ENCODE results near the gene IGFBP4. TPM values are rescaled to one million over a fixed set of nuclear protein-coding genes. Genes with fewer than 3 reads are reported as not detected.

The IGFBP4 gene
- total and polyA plus RNA-seq, 4 experiments from 2014 or later: 3.3 to 6.1 (median 5.5) TPM

DNA sequence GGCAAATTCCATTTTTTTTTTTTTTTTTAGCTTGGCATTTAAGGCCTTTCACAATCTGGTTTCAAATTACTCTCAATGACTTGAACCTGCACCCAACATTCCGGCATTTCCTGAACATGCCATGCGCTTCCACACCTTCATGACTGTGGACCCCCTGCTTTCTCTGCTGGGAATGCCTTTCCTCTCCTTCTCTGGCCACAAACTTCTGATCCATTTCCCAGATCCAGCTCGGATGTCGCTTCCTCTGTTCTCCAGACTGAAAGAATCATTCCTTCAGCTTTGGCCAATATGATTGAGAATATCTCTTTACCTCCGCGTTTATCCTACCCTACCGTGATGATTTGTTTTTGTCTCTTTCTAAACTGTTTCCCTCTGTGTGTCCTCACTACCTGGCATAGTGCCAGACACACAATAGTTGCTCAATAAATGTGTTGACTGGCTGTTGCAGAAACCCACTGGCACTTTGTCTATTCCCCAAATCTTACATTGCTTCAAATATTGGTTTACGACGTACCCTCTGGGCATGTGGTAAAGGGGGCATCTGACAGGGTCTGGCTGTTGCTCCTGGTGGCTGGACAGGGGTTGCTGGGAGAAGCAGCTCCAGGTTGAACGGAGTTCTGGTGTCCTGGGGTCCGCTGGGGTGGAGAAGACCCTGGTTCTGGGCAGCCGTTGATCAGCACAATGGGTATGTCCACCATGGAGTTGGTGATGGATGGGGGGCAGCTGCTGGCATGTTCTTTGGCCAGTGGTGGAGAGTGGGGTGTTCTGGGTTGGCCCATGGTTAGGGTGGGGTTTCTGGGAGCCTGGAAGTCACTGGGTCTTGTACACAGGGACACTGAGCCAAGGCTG is 43.5 kb downstream of the IGFBP4 start:
- CTCF ChIA-PET (ENCODE audit: partially characterized antibody): interaction anchor here (0.6 to 10.1 kb wide), 4 partner anchors 10 to 731 kb away, joined by 3 to 91 read pairs (median 8); partner anchors contain the start of gene IGFBP4
- H3K4me3 Mint-ChIP-seq: peak overlapping the region in 2 of 8 donors; percentile 3 to 53
- no peaks in the 10 kb centered on the region for H3K36me3 Mint-ChIP-seq
- no peaks in the 10 kb centered on the region for H3K27me3 Mint-ChIP-seq
- Histone ChIP-seq H3K9me3 (ENCODE audit: control insufficient read depth in 1 of 2, low read length in 2 of 2) (no peaks in the 10 kb centered on the region), H3K4me3 (ENCODE audit: low read length in 2 of 2) (no peak overlapping the region), H3K27ac (ENCODE audit: low read depth, low read length) (no peak overlapping the region), H3K36me3 (ENCODE audit: insufficient read depth, low read length) (no peaks in the 10 kb centered on the region), H3K27me3 (ENCODE audit: insufficient read depth, low read length) (no peaks in the 10 kb centered on the region), H3K4me1 (ENCODE audit: insufficient read depth, low read length) (peaks cover 84% of the 10 kb centered on the region)
- DNase-seq: no peak
- peak overlapping the region; percentile 36 to 100 (median 90) for H3K27ac Mint-ChIP-seq
- H3K4me1 Mint-ChIP-seq: peaks cover 34 to 92% (median 70%) of the 10 kb centered on the region in 4 donors
- POLR2A ChIA-PET (ENCODE audit: partially characterized antibody): interaction anchor here (0.7 to 1.1 kb wide), 4 partner anchors 9 to 54 kb away, joined by 3 to 4 read pairs (median 3); no protein-coding TSS in a partner anchor
- no peaks in the 10 kb centered on the region for H3K9me3 Mint-ChIP-seq
- intact Hi-C loops (cut with micrococcal nuclease): no loop called here

DNA sequence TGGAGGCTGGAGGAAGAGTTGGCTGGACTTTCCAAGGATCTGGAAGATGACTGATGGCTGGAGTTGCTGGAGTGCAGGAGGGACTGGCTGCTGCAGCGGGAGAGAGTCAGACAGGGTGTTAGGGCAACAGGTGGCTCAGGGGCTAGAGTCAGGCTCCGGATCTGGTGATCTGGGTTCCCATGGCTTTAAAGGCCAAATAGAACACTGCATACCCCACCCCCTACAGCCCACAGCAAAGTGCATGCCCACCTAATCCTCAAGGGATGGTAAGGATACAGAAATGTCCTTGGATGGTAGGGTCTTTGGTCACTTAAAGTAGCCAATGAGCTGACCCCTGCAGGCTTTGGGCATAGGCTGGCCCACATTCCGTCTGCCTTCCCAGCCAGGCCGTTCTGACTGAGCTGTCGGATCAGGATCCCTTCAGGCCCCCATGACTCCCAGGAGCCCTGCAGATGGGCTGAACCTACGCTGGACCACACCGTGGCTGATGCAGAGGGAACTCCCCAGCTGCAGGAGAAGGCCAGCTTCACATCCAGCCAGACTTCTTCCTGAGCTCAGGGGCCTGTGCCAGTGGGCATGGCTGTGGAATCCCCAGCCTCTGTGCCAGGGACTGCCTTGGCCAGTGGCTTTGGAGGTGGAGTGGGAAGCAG is 44.2 kb downstream of the IGFBP4 start:
- no peaks in the 10 kb centered on the region for H3K27me3 Mint-ChIP-seq
- Histone ChIP-seq H3K36me3 (ENCODE audit: insufficient read depth, low read length) (no peaks in the 10 kb centered on the region), H3K27me3 (ENCODE audit: insufficient read depth, low read length) (no peaks in the 10 kb centered on the region), H3K4me3 (ENCODE audit: low read length in 2 of 2) (no peak overlapping the region), H3K4me1 (ENCODE audit: insufficient read depth, low read length) (peaks cover 83% of the 10 kb centered on the region), H3K27ac (ENCODE audit: low read depth, low read length) (no peak overlapping the region), H3K9me3 (ENCODE audit: control insufficient read depth in 1 of 2, low read length in 2 of 2) (no peaks in the 10 kb centered on the region)
- intact Hi-C loops (cut with micrococcal nuclease): no loop called here
- peaks cover 31 to 87% (median 64%) of the 10 kb centered on the region in 4 donors for H3K4me1 Mint-ChIP-seq
- no peak for DNase-seq
- H3K9me3 Mint-ChIP-seq: no peaks in the 10 kb centered on the region
- no peak overlapping the region for H3K4me3 Mint-ChIP-seq
- CTCF ChIA-PET (ENCODE audit: partially characterized antibody): interaction anchor here (1.4 to 10.1 kb wide), 2 partner anchors 11 to 44 kb away, joined by 4 to 91 read pairs; no protein-coding TSS in a partner anchor
- H3K36me3 Mint-ChIP-seq: no peaks in the 10 kb centered on the region
- POLR2A ChIA-PET (ENCODE audit: partially characterized antibody): interaction anchor here (1.1 kb wide), 1 partner anchor 46 kb away, joined by 3 read pairs; no protein-coding TSS in a partner anchor
- peak overlapping the region in 5 of 7 donors; percentile 64 to 85 (median 74) for H3K27ac Mint-ChIP-seq

DNA sequence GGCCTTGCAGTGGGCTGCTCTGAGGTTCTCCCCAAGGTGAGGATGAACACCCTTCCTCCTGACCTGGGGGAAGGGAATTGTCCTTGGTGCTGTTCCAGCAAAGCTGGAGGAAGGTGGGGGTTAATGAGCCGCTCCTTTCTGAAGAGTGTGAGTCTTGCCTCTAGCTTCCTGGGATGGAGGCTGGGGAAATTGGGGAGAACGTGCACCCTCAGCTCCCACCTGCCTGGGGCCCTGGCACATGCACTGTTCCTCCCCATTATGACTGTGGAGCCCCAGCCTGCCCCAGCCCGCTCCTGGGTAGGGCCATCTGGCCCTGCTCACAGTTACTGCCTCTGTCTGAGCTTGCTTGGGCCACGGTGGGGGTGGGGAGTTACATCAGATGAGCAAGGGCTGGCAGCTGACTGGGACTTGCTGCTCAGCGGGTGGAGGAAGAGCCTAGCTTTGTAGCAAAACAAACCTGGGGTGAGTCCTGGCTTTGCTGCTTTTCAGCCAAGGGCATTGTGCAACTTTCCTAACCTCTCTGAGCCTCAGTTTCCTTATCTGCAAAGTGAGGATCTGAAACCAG is 47.1 kb downstream of the IGFBP4 start:
- no peak overlapping the region for H3K27ac ChIP-seq (ENCODE audit: low read depth, low read length)
- POLR2A ChIA-PET (ENCODE audit: partially characterized antibody): interaction anchor here (0.7 to 2.8 kb wide), 14 partner anchors 10 to 128 kb away, joined by 3 to 29 read pairs (median 4); partner anchors contain the start of genes CCR7 and TNS4
- no peaks in the 10 kb centered on the region for H3K27me3 ChIP-seq (ENCODE audit: insufficient read depth, low read length)
- peaks cover 54% of the 10 kb centered on the region for H3K4me1 ChIP-seq (ENCODE audit: insufficient read depth, low read length)
- Mint-ChIP-seq H3K4me1 (peaks cover 24 to 60% (median 46%) of the 10 kb centered on the region in 4 donors), H3K27ac (peak overlapping the region in 5 of 7 donors; percentile 29 to 88 (median 56)), H3K27me3 (no peaks in the 10 kb centered on the region), H3K4me3 (peak overlapping the region in 4 of 8 donors; percentile 20 to 65 (median 60)), H3K36me3 (no peaks in the 10 kb centered on the region), H3K9me3 (no peaks in the 10 kb centered on the region)
- DNase-seq: no peak
- no peaks in the 10 kb centered on the region for H3K36me3 ChIP-seq (ENCODE audit: insufficient read depth, low read length)
- no peaks in the 10 kb centered on the region for H3K9me3 ChIP-seq (ENCODE audit: control insufficient read depth in 1 of 2, low read length in 2 of 2)
- CTCF ChIA-PET (ENCODE audit: partially characterized antibody): interaction anchor here (0.6 to 2.5 kb wide), 6 partner anchors 10 to 127 kb away, joined by 3 to 17 read pairs (median 6); no protein-coding TSS in a partner anchor
- H3K4me3 ChIP-seq (ENCODE audit: low read length in 2 of 2): no peak overlapping the region
- intact Hi-C loops (cut with micrococcal nuclease): no loop called here

DNA sequence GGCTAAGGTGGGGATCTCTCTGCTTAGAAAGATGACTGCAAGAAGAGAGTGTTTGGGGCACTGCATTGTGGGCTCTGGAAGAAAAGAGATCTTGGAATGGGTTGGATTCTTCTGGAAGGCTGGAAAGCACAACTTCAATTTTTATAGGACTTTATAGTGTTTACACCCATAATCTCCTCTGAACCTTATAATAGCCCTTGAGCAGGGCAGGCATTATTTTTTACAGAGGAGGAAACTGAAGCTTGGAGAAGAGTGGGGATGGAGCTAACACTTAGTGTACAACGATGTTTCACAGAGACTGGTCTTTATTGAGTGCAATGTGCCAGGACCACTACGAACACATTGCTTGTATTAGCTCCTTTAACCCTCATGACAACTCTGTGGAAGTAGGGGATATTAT is 47.7 kb downstream of the IGFBP4 start:
- intact Hi-C loops (cut with micrococcal nuclease): no loop called here
- peak overlapping the region in 5 of 7 donors; percentile 14 to 82 (median 72) for H3K27ac Mint-ChIP-seq
- Histone ChIP-seq H3K4me1 (ENCODE audit: insufficient read depth, low read length) (peaks cover 48% of the 10 kb centered on the region), H3K27me3 (ENCODE audit: insufficient read depth, low read length) (no peaks in the 10 kb centered on the region), H3K27ac (ENCODE audit: low read depth, low read length) (no peak overlapping the region), H3K4me3 (ENCODE audit: low read length in 2 of 2) (no peak overlapping the region), H3K36me3 (ENCODE audit: insufficient read depth, low read length) (no peaks in the 10 kb centered on the region), H3K9me3 (ENCODE audit: control insufficient read depth in 1 of 2, low read length in 2 of 2) (no peaks in the 10 kb centered on the region)
- ChIA-PET POLR2A (ENCODE audit: partially characterized antibody) (interaction anchor here (0.9 to 2.8 kb wide), 7 partner anchors 11 to 112 kb away, joined by 3 to 29 read pairs (median 4); partner anchors contain the start of gene TNS4), CTCF (ENCODE audit: partially characterized antibody) (interaction anchor here (1.1 to 2.5 kb wide), 4 partner anchors 14 to 42 kb away, joined by 3 to 17 read pairs (median 7); no protein-coding TSS in a partner anchor)
- H3K4me1 Mint-ChIP-seq: peaks cover 23 to 54% (median 41%) of the 10 kb centered on the region in 4 donors
- no peaks in the 10 kb centered on the region for H3K9me3 Mint-ChIP-seq
- no peaks in the 10 kb centered on the region for H3K27me3 Mint-ChIP-seq
- no peak for DNase-seq
- no peaks in the 10 kb centered on the region for H3K36me3 Mint-ChIP-seq
- peak overlapping the region in 3 of 8 donors; percentile 6 to 65 (median 26) for H3K4me3 Mint-ChIP-seq

DNA sequence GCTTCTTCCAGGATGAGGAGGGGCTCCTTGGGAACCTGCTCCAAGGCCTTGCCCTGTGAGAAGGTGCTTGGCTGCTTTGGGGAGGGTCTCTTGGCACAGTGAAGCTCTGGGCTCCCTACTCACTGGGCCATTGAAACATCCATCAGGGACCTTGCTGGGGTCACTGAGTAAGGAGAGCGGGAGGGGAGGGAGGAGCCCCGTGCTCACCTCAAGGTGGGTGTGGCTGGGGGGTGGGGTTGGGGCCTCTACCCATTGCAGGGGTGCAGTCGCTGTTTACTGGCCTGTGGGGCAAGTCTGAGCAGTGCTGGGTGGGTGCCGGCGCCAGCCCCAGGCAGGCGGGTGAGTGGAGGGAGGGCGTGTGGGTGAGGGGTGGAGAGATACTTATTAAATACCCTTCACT is 48.2 kb downstream of the IGFBP4 start:
- Mint-ChIP-seq H3K9me3 (no peaks in the 10 kb centered on the region), H3K4me3 (peak overlapping the region in 1 of 8 donors; percentile 39), H3K27me3 (no peaks in the 10 kb centered on the region), H3K36me3 (no peaks in the 10 kb centered on the region), H3K27ac (peak overlapping the region in 3 of 7 donors; percentile 72 to 79 (median 77)), H3K4me1 (peaks cover 19 to 49% (median 36%) of the 10 kb centered on the region in 4 donors)
- ChIA-PET POLR2A (ENCODE audit: partially characterized antibody) (interaction anchor here (1.4 to 2.8 kb wide), 4 partner anchors 12 to 41 kb away, joined by 3 to 29 read pairs (median 16); no protein-coding TSS in a partner anchor), CTCF (ENCODE audit: partially characterized antibody) (interaction anchor here (2.3 to 2.5 kb wide), 2 partner anchors 14 to 41 kb away, joined by 10 to 17 read pairs; no protein-coding TSS in a partner anchor)
- H3K27ac ChIP-seq (ENCODE audit: low read depth, low read length): no peak overlapping the region
- H3K9me3 ChIP-seq (ENCODE audit: control insufficient read depth in 1 of 2, low read length in 2 of 2): no peaks in the 10 kb centered on the region
- no peak overlapping the region for H3K4me3 ChIP-seq (ENCODE audit: low read length in 2 of 2)
- H3K27me3 ChIP-seq (ENCODE audit: insufficient read depth, low read length): no peaks in the 10 kb centered on the region
- H3K36me3 ChIP-seq (ENCODE audit: insufficient read depth, low read length): no peaks in the 10 kb centered on the region
- intact Hi-C loops (cut with micrococcal nuclease): no loop called here
- DNase-seq: no peak
- H3K4me1 ChIP-seq (ENCODE audit: insufficient read depth, low read length): peaks cover 43% of the 10 kb centered on the region

DNA sequence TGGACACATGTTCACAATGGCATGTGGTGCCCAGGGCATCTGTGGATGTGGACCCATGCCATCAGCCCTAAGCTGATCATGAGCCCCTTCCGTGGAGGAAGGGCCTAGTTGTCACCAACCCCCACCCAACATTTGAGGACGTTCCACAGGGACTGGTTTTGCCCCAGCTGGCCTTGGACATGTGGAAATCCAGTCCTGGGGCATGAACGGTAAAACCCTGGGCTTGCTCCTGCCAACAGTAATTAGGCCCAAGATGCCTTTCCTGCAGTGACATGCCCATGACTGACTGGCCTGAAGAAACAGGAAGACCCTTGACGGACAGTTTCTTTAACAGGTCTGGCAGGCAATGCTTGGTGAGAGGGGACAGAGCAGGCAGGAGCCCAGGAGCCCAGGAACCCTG is 50.4 kb downstream of the IGFBP4 start:
- no peak overlapping the region for H3K4me3 Mint-ChIP-seq
- CTCF ChIA-PET (ENCODE audit: partially characterized antibody): interaction anchor here (1.2 to 2.7 kb wide), 2 partner anchors 17 to 67 kb away, joined by 6 to 10 read pairs; no protein-coding TSS in a partner anchor
- POLR2A ChIA-PET (ENCODE audit: partially characterized antibody): interaction anchor here (0.9 to 1.4 kb wide), 4 partner anchors 13 to 66 kb away, joined by 3 to 4 read pairs (median 3); no protein-coding TSS in a partner anchor

More for the DNA sequence above, 50.4 kb downstream of the IGFBP4 start:
- Histone ChIP-seq H3K4me1 (ENCODE audit: insufficient read depth, low read length) (peaks cover 35% of the 10 kb centered on the region), H3K9me3 (ENCODE audit: control insufficient read depth in 1 of 2, low read length in 2 of 2) (no peaks in the 10 kb centered on the region), H3K27me3 (ENCODE audit: insufficient read depth, low read length) (no peaks in the 10 kb centered on the region), H3K27ac (ENCODE audit: low read depth, low read length) (no peak overlapping the region), H3K36me3 (ENCODE audit: insufficient read depth, low read length) (no peaks in the 10 kb centered on the region), H3K4me3 (ENCODE audit: low read length in 2 of 2) (no peak overlapping the region)
- Mint-ChIP-seq H3K27me3 (no peaks in the 10 kb centered on the region), H3K36me3 (no peaks in the 10 kb centered on the region), H3K4me1 (peaks cover 15 to 33% (median 23%) of the 10 kb centered on the region in 4 donors), H3K9me3 (no peaks in the 10 kb centered on the region), H3K27ac (peak overlapping the region in 1 of 7 donors; percentile 47)
- intact Hi-C loops (cut with micrococcal nuclease): no loop called here
- DNase-seq: no peak
